ENCODE data around the gene USP32.

Gene USP32

DNA sequence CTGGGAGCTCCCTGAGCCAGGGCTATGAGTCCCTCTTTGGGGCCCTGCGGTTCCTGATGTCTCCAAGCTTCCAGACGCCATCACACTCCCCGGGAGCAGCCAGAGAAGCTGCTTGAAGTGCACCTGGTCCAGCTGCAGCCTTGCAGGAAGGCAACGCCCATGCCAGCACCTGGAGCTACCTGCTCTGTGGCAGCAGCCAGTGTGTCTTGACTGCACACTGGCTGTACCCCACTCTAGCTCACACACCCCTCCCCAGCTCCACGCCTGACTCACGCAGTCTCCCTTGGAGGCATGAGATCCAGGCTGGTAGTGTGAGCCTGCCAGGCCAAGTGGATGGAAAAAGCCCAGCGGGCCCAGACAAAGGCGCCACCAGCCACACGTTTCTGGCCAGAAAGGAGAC lies 63.3 kb downstream of the USP32 start:
- no peaks in the 10 kb centered on the region for H3K27me3 ChIP-seq (ENCODE audit: insufficient read depth, low read length, poor library complexity, severe bottlenecking)
- no peaks in the 10 kb centered on the region for H3F3A ChIP-seq (ENCODE audit: low read depth)
- H3K9ac ChIP-seq (ENCODE audit: low read depth, low read length, poor library complexity, severe bottlenecking) = no peak overlapping the region
- no peak overlapping the region for H2AFZ ChIP-seq (ENCODE audit: low read length)
- H3K4me2 ChIP-seq (ENCODE audit: low read depth, low read length, poor library complexity, severe bottlenecking) = no peak overlapping the region
- H3K4me1 ChIP-seq (ENCODE audit: insufficient read depth, low read length, poor library complexity, severe bottlenecking) = no peaks in the 10 kb centered on the region
- H3K4me3 ChIP-seq (ENCODE audit: low read length, poor library complexity, severe bottlenecking) = no peak overlapping the region
- H4K20me1 ChIP-seq (ENCODE audit: insufficient read depth, low read length, poor library complexity, severe bottlenecking) = no peaks in the 10 kb centered on the region
- TF ChIP-seq EZH2phosphoT487 (IDR thresholded peaks at IDR 0.05; ENCODE audit: borderline replicate concordance) = no peak
- TF ChIP-seq, protein P1, sequence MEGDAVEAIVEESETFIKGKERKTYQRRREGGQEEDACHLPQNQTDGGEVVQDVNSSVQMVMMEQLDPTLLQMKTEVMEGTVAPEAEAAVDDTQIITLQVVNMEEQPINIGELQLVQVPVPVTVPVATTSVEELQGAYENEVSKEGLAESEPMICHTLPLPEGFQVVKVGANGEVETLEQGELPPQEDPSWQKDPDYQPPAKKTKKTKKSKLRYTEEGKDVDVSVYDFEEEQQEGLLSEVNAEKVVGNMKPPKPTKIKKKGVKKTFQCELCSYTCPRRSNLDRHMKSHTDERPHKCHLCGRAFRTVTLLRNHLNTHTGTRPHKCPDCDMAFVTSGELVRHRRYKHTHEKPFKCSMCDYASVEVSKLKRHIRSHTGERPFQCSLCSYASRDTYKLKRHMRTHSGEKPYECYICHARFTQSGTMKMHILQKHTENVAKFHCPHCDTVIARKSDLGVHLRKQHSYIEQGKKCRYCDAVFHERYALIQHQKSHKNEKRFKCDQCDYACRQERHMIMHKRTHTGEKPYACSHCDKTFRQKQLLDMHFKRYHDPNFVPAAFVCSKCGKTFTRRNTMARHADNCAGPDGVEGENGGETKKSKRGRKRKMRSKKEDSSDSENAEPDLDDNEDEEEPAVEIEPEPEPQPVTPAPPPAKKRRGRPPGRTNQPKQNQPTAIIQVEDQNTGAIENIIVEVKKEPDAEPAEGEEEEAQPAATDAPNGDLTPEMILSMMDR (conservative IDR thresholded peaks at IDR 0.05; ENCODE audit: low read length) = no peak
- peaks cover 24% of the 10 kb centered on the region; the same call in 1 of the 2 replicates for H3K36me3 ChIP-seq (ENCODE audit: insufficient read depth, low read length)
- no peaks in the 10 kb centered on the region for H3K9me2 ChIP-seq (replicated peaks; ENCODE audit: low read depth, low read length)
- H3K9me3 ChIP-seq (ENCODE audit: insufficient read depth, low read depth, low read length) = peaks cover 6% of the 10 kb centered on the region; the same call in 1 of the 2 replicates
- H3K79me2 ChIP-seq (ENCODE audit: insufficient read depth, low read length) = peaks cover 37% of the 10 kb centered on the region; the same call in 1 of the 2 replicates

GRCh38 chr17:60327901-60328273 lies 64.0 kb downstream of the USP32 start:
- no peak overlapping the region for H3K4me2 ChIP-seq (ENCODE audit: low read depth, low read length, poor library complexity, severe bottlenecking)
- no peak overlapping the region for H3K9ac ChIP-seq (ENCODE audit: low read depth, low read length, poor library complexity, severe bottlenecking)
- no peaks in the 10 kb centered on the region for H3F3A ChIP-seq (ENCODE audit: low read depth)
- H3K4me1 ChIP-seq (ENCODE audit: insufficient read depth, low read length, poor library complexity, severe bottlenecking) = no peaks in the 10 kb centered on the region
- H3K79me2 ChIP-seq (ENCODE audit: insufficient read depth, low read length) = peaks cover 44% of the 10 kb centered on the region
- H3K4me3 ChIP-seq (ENCODE audit: low read length, poor library complexity, severe bottlenecking) = no peak overlapping the region
- no peaks in the 10 kb centered on the region for H3K27me3 ChIP-seq (ENCODE audit: insufficient read depth, low read length, poor library complexity, severe bottlenecking)
- H3K36me3 ChIP-seq (ENCODE audit: insufficient read depth, low read length) = peaks cover 24% of the 10 kb centered on the region; the same call in 1 of the 2 replicates
- H3K9me2 ChIP-seq (replicated peaks; ENCODE audit: low read depth, low read length) = no peaks in the 10 kb centered on the region
- no peak for TF ChIP-seq EZH2phosphoT487 (IDR thresholded peaks at IDR 0.05; ENCODE audit: borderline replicate concordance)
- TF ChIP-seq, protein P1 (conservative IDR thresholded peaks at IDR 0.05; ENCODE audit: low read length) = no peak
- peaks cover 3% of the 10 kb centered on the region for H4K20me1 ChIP-seq (ENCODE audit: insufficient read depth, low read length, poor library complexity, severe bottlenecking)
- H3K9me3 ChIP-seq (ENCODE audit: insufficient read depth, low read depth, low read length) = peaks cover 6% of the 10 kb centered on the region; the same call in 1 of the 2 replicates
- H2AFZ ChIP-seq (ENCODE audit: low read length) = no peak overlapping the region

DNA sequence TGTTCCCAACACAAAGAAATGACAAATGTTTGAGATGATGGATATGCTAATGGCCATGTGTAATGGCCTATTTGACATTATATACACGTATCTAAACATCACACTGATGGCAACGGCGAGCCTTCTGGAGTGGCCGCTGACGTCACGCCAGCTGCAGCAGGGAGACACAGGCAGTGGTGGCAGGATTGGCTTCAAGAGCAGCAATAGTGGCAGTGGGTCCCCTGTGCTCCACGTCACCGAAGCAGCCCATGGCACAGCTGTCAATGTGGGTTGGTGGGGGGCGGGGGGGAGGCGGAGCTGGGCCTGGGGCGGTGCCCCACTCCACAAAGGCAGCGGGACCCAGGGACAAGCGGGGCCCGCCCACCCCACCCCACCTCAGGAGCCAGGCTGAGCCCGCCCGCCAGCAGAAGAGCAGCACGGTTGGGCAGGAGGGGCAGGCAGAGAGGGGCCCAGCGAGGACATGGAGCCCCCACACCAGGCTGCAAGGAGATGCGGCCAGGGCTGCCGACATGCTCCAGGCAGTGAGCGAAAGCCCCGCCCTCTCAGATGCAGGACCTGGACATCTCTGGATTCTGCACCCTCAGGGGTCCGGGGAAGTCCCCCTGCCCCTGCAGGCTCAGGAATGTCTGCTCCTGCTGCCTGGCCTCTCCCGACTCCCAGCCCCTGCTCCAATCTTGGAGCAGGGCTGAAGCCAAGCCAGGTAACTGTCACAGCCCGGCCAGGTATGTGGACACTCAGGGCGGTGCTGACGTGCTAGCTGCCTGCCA lies 64.6 kb downstream of the USP32 start:
- Histone ChIP-seq H3K9ac (ENCODE audit: low read depth, low read length, poor library complexity, severe bottlenecking) (no peak overlapping the region), H3K36me3 (ENCODE audit: insufficient read depth, low read length) (peaks cover 24% of the 10 kb centered on the region; the same call in 1 of the 2 replicates), H3K4me2 (ENCODE audit: low read depth, low read length, poor library complexity, severe bottlenecking) (no peak overlapping the region), H4K20me1 (ENCODE audit: insufficient read depth, low read length, poor library complexity, severe bottlenecking) (peaks cover 5% of the 10 kb centered on the region), H3K4me3 (ENCODE audit: low read length, poor library complexity, severe bottlenecking) (no peak overlapping the region), H3K4me1 (ENCODE audit: insufficient read depth, low read length, poor library complexity, severe bottlenecking) (no peaks in the 10 kb centered on the region), H3K27me3 (ENCODE audit: insufficient read depth, low read length, poor library complexity, severe bottlenecking) (no peaks in the 10 kb centered on the region), H3K9me2 (replicated peaks; ENCODE audit: low read depth, low read length) (no peaks in the 10 kb centered on the region), H3K79me2 (ENCODE audit: insufficient read depth, low read length) (peaks cover 46% of the 10 kb centered on the region), H3K9me3 (ENCODE audit: insufficient read depth, low read depth, low read length) (peaks cover 6% of the 10 kb centered on the region; the same call in 1 of the 2 replicates), H2AFZ (ENCODE audit: low read length) (no peak overlapping the region), H3F3A (ENCODE audit: low read depth) (no peaks in the 10 kb centered on the region)
- TF ChIP-seq, protein P1 (conservative IDR thresholded peaks at IDR 0.05; ENCODE audit: low read length) = no peak
- TF ChIP-seq EZH2phosphoT487 (IDR thresholded peaks at IDR 0.05; ENCODE audit: borderline replicate concordance) = no peak

All from Loucy (cell line).